Kidney epithelial cell (primary cell): ENCODE measurements around the gene MCC. TPM values are rescaled to one million over a fixed set of nuclear protein-coding genes. Genes with fewer than 3 reads are reported as not detected.
A peak's percentile ranks its signal among the peaks of the same experiment; 100 is the strongest.

Source experiments
- DNase-seq: peaks from one replicate; pipeline ENCODE4 v3.0.0-alpha.2; 2010; ENCODE audit warnings: low read depth
- H3K27me3 ChIP-seq: 2 replicates; pipeline ENCODE4 v1.6.0; 2011; ENCODE audit warnings: low read length; ENCODE audit not compliant: control insufficient read depth, insufficient read depth
- H3K36me3 ChIP-seq: 2 replicates; pipeline ENCODE4 v1.5.1; 2011; ENCODE audit warnings: low read length; ENCODE audit not compliant: control insufficient read depth, insufficient read depth
- H3K4me3 ChIP-seq: 2 replicates; pipeline ENCODE4 v1.5.1; 2011; ENCODE audit warnings: low read depth, mild to moderate bottlenecking, control low read depth, low read length
- CTCF ChIP-seq: IDR thresholded peaks from 2 replicates; pipeline ENCODE4 v1.5.1; 2011; ENCODE audit warnings: mild to moderate bottlenecking, moderate library complexity, low read length, control low read depth, inconsistent platforms; ENCODE audit not compliant: insufficient read depth, poor library complexity, severe bottlenecking
- total RNA-seq: library from RNA; depleted of rRNA; stranded (reverse); fragments of >200 nt; gene quantifications from 2 replicates; pipeline ENCODE4 v1.2.3, GENCODE V29; 2015

MCC gene
- total RNA-seq, 1 donor from 2014 or later = 16.7 TPM

- no peak for TF ChIP-seq CTCF
- Histone ChIP-seq H3K4me3 (no peak overlapping the region), H3K36me3 (no peaks in the 10 kb centered on the region), H3K27me3 (no peaks in the 10 kb centered on the region)
- DNase-seq = no peak
Observed at GRCh38 chr5:113311301-113311700, 177.0 kb downstream of the MCC start.

- TF ChIP-seq CTCF = no peak
- Histone ChIP-seq H3K27me3 (no peaks in the 10 kb centered on the region), H3K4me3 (no peak overlapping the region), H3K36me3 (no peaks in the 10 kb centered on the region)
- no peak for DNase-seq
Observed at GRCh38 chr5:113302120-113302519, 186.1 kb downstream of the MCC start.

- no peak for TF ChIP-seq CTCF
- H3K36me3 ChIP-seq = no peaks in the 10 kb centered on the region
- no peak overlapping the region for H3K4me3 ChIP-seq
- H3K27me3 ChIP-seq = no peaks in the 10 kb centered on the region
- no peak for DNase-seq
Observed at GRCh38 chr5:113299591-113299990, 188.7 kb downstream of the MCC start.

GRCh38 chr5:113296676-113297075 is 191.6 kb downstream of the MCC start:
- Histone ChIP-seq H3K27me3 (no peaks in the 10 kb centered on the region), H3K4me3 (no peak overlapping the region), H3K36me3 (no peaks in the 10 kb centered on the region)
- no peak for TF ChIP-seq CTCF
- no peak for DNase-seq

- TF ChIP-seq CTCF = no peak
- Histone ChIP-seq H3K36me3 (no peaks in the 10 kb centered on the region), H3K4me3 (peak overlapping the region; percentile 66), H3K27me3 (no peaks in the 10 kb centered on the region)
- DNase-seq = no peak
Observed at GRCh38 chr5:113295111-113295539, 193.1 kb downstream of the MCC start.

GRCh38 chr5:113294311-113295110 is 193.7 kb downstream of the MCC start:
- Histone ChIP-seq H3K27me3 (no peaks in the 10 kb centered on the region), H3K36me3 (no peaks in the 10 kb centered on the region), H3K4me3 (peak overlapping the region; percentile 66)
- TF ChIP-seq CTCF = no peak
- peak; percentile 70 for DNase-seq
